B cell (primary cell): ENCODE data around the gene VOPP1. TPM values are rescaled to one million over a fixed set of nuclear protein-coding genes. Genes with fewer than 3 reads are reported as not detected.
A peak's percentile ranks its signal among the peaks of the same experiment; 100 is the strongest.

ENCODE experiments used
- ATAC-seq: fragments of 200-7000 bp; cut with Tn5 transposase; one replicate; pipeline ENCODE4 v1.10.0; 2021; ENCODE audit warnings: low read depth, mild to moderate bottlenecking, moderate number of reproducible peaks, moderate library complexity
- CTCF ChIA-PET: fragments of 350-600 bp; sonication (Branson Sonifier 250); formaldehyde crosslinking; loops from one replicate; lab custom pipeline; 2021; ENCODE audit warnings: antibody characterized with exemption, inconsistent platforms; lab: Charles Lee
- POLR2A ChIA-PET: fragments of 350-600 bp; sonication (Branson Sonifier 250); formaldehyde crosslinking; loops from one replicate; lab custom pipeline; 2021; ENCODE audit warnings: antibody characterized with exemption; lab: Charles Lee
- DNase-seq: peaks from one replicate; pipeline ENCODE4 v3.0.0; 2013
- H2AFZ ChIP-seq: 2 replicates; pipeline ENCODE4 v1.6.1; 2012; ENCODE audit warnings: mild to moderate bottlenecking, low read depth, low read length; ENCODE audit not compliant: insufficient read depth, poor library complexity, severe bottlenecking
- H3K27ac ChIP-seq, 2 donors: 1 replicate in 1 of 2; 2 replicates in 1 of 2; pipeline ENCODE4 v1.5.1; 2012 to 2013; ENCODE audit warnings: low read length in 2 of 2, mild to moderate bottlenecking in 2 of 2, moderate library complexity in 1 of 2
- H3K27me3 ChIP-seq, 4 experiments: fragments of 200-600 bp in 1 of 4; sonication (generic) in 1 of 4; replicated peaks in 1 of 4; 1 replicate in 2 of 4; 2 replicates in 2 of 4; pipeline versions ENCODE4 v1.6.1 to v1.7.0; 2013 to 2016; ENCODE audit warnings: low read length in 3 of 4, mild to moderate bottlenecking in 2 of 4, mixed read lengths in 1 of 4, moderate library complexity in 1 of 4; ENCODE audit not compliant: insufficient read depth in 4 of 4, control insufficient read depth in 3 of 4; ENCODE audit errors: control extremely low read depth in 1 of 4
- H3K36me3 ChIP-seq, 2 experiments: replicated peaks in 1 of 2; 1 replicate in 1 of 2; 2 replicates in 1 of 2; pipeline versions ENCODE4 v1.6.1 to v1.7.1; 2013; ENCODE audit warnings: low read length in 1 of 2; ENCODE audit not compliant: insufficient read depth in 2 of 2, control insufficient read depth in 1 of 2; ENCODE audit errors: control extremely low read depth in 1 of 2, extremely low read depth in 1 of 2
- H3K4me1 ChIP-seq, 2 donors: fragments of 200-600 bp in 1 of 2; sonication (generic) in 1 of 2; 1 replicate in 1 of 2; 2 replicates in 1 of 2; pipeline versions ENCODE4 v1.5.1 to v1.6.1; 2013 to 2017; ENCODE audit warnings: low read length in 2 of 2; ENCODE audit not compliant: control insufficient read depth in 2 of 2, insufficient read depth in 2 of 2
- H3K4me2 ChIP-seq: replicated peaks from 2 replicates; pipeline ENCODE3; 2012; ENCODE audit warnings: mild to moderate bottlenecking, low read depth, low read length; ENCODE audit not compliant: poor library complexity, severe bottlenecking
- H3K4me3 ChIP-seq, 5 experiments: fragments of 200-600 bp in 1 of 5; sonication (generic) in 1 of 5; 1 replicate in 3 of 5; 2 replicates in 2 of 5; pipeline versions ENCODE4 v1.5.1 to v1.7.0; 2011 to 2016; ENCODE audit warnings: low read length in 4 of 5, mild to moderate bottlenecking in 4 of 5, low read depth in 2 of 5, control low read depth in 1 of 5, moderate library complexity in 1 of 5; ENCODE audit not compliant: insufficient read depth in 1 of 5; ENCODE audit errors: control extremely low read depth in 1 of 5, extremely low read depth in 1 of 5
- H3K79me2 ChIP-seq: fragments of 200-600 bp; sonication (generic); one replicate; pipeline ENCODE4 v1.6.0; 2016; ENCODE audit warnings: low read length; ENCODE audit not compliant: control insufficient read depth, insufficient read depth
- H3K9ac ChIP-seq: fragments of 200-600 bp; sonication (generic); 2 replicates; pipeline ENCODE4 v1.6.1; 2017; ENCODE audit warnings: mild to moderate bottlenecking, low read length, moderate library complexity
- H3K9me3 ChIP-seq, 3 donors: one replicate each; pipeline versions ENCODE4 v1.6.1 to v1.7.1; 2013; ENCODE audit warnings: low read length in 2 of 3; ENCODE audit not compliant: control insufficient read depth in 2 of 3, insufficient read depth in 1 of 3; ENCODE audit errors: control extremely low read depth in 1 of 3
- H4K20me1 ChIP-seq: 2 replicates; pipeline ENCODE4 v1.6.0; 2012; ENCODE audit warnings: mild to moderate bottlenecking, low read length; ENCODE audit not compliant: insufficient read depth, control insufficient read depth, poor library complexity, severe bottlenecking
- H3K27ac Mint-ChIP-seq: one replicate; pipeline ENCODE4 v1.8.0; 2021; ENCODE audit warnings: mixed read lengths
- H3K27me3 Mint-ChIP-seq: one replicate; pipeline ENCODE4 v1.8.0; 2021; ENCODE audit warnings: mixed read lengths
- H3K4me1 Mint-ChIP-seq: one replicate; pipeline ENCODE4 v1.8.0; 2021; ENCODE audit warnings: mixed read lengths
- H3K4me3 Mint-ChIP-seq: one replicate; pipeline ENCODE4 v1.8.0; 2021; ENCODE audit warnings: mixed read lengths
- H3K9me3 Mint-ChIP-seq: one replicate; pipeline ENCODE4 v1.8.0; 2022; ENCODE audit warnings: mixed read lengths; ENCODE audit not compliant: insufficient read depth
- CTCF ChIP-seq: fragments of 200-600 bp; IDR thresholded peaks from one replicate; pipeline ENCODE4 v1.8.0; 2022; ENCODE audit warnings: antibody characterized with exemption, mild to moderate bottlenecking
- EZH2 ChIP-seq: IDR thresholded peaks from 2 replicates; pipeline ENCODE4 v1.6.1; 2012; ENCODE audit warnings: borderline replicate concordance, low read depth, mild to moderate bottlenecking, moderate library complexity, low read length; ENCODE audit not compliant: insufficient read depth, poor library complexity, severe bottlenecking
- WGBS: methylation state at CpG from one replicate; pipeline ENCODE4 v1.1.5; 2013; ENCODE audit warnings: missing lambda C conversion rate; ENCODE audit not compliant: insufficient coverage; 5-methylcytosine and 5-hydroxymethylcytosine counted together
- intact Hi-C: fragments of 100-400 bp; cut with micrococcal nuclease; formaldehyde crosslinking; loops from one replicate; pipeline ENCODE4 v1.10.0; 2022
- polyA plus RNA-seq: library from polyadenylated mRNA; depleted of rRNA; stranded (reverse); fragments of >200 nt; gene quantifications from 2 replicates; pipeline ENCODE4 v1.2.3, GENCODE V29; 2012
- total RNA-seq, 2 donors: library from RNA; stranded (reverse); fragments of 120-200 nt in 1 of 2; gene quantifications; 1 replicate in 1 of 2; 2 replicates in 1 of 2; pipeline versions ENCODE4 v1.2.3 to v1.2.4, GENCODE V29; 2013 to 2022

The VOPP1 gene
- total and polyA plus RNA-seq, 2 donors (not counting 1 experiment from before 2014, with no cell fraction given), result 53.2 to 256 TPM

GRCh38 chr7:55536619-55537457 lies 35.5 kb downstream of the VOPP1 start:
- Mint-ChIP-seq H3K4me1 (peaks cover 91% of the 10 kb centered on the region), H3K4me3 (peak overlapping the region; percentile 83), H3K27ac (peak overlapping the region; percentile 99), H3K9me3 (no peaks in the 10 kb centered on the region), H3K27me3 (no peaks in the 10 kb centered on the region)
- peak; percentile 46 for DNase-seq
- Histone ChIP-seq H3K4me3 (peak overlapping the region in 1 of 5 experiments; percentile 7), H3K4me2 (peak overlapping the region; percentile 77), H4K20me1 (peaks cover 26% of the 10 kb centered on the region), H3K9ac (peak overlapping the region; percentile 1), H3K36me3 (peaks cover 0 to 3% of the 10 kb centered on the region in 2 experiments), H2AFZ (no peak overlapping the region), H3K27me3 (no peaks in the 10 kb centered on the region), H3K27ac (peak overlapping the region; percentile 100), H3K79me2 (peaks cover 77% of the 10 kb centered on the region), H3K9me3 (no peaks in the 10 kb centered on the region), H3K4me1 (peaks cover 74 to 79% of the 10 kb centered on the region in 2 donors)
- no peak for ATAC-seq
- POLR2A ChIA-PET, result interaction anchor here (1.0 to 9.8 kb wide), 2 partner anchors 9 to 33 kb away, joined by 3 to 157 read pairs; partner anchors contain the start of gene VOPP1
- CTCF ChIA-PET, result interaction anchor here (1.0 to 1.7 kb wide), 3 partner anchors 16 to 28 kb away, joined by 3 to 6 read pairs (median 4); no protein-coding TSS in a partner anchor
- no peak for TF ChIP-seq EZH2
- peak; percentile 16 for TF ChIP-seq CTCF
- 80% methylated on average over 22 of the region's 23 CpGs for WGBS
- intact Hi-C loops, result no loop called here
